ENCODE results near the gene SLCO2B1. TPM values are rescaled to one million over a fixed set of nuclear protein-coding genes. Genes with fewer than 3 reads are reported as not detected.

SLCO2B1 gene
- total RNA-seq, 1 donor from 2014 or later: 0.23 TPM

DNA sequence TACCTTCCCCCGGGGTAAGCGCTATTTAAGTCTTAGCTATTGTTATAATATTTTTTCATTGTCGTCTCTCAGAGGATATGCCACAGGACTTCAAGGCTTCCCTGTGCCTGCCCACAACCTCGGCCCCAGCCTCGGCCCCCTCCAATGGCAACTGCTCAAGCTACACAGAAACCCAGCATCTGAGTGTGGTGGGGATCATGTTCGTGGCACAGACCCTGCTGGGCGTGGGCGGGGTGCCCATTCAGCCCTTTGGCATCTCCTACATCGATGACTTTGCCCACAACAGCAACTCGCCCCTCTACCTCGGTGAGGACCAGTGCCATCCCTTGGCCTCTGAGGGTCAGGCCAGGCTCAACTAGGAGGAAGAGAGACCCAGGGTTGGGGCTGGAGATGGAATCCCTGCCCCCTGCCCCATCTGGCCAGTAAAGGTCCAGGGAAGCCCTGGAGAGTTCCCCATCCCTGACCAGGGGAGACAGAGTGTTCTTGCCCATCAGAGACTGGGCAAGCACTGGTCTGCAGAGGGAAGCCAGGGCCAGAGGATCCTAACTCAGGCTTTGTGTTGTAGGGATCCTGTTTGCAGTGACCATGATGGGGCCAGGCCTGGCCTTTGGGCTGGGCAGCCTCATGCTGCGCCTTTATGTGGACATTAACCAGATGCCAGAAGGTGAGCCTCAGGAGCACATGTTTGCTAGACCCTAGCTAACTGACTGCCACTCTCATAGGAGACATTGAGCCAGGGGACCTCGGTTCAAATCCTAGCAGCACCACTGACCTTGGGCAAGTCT lies 18.4 kb downstream of the SLCO2B1 start:
- no peak for TF ChIP-seq CTCF (conservative IDR thresholded peaks at IDR 0.05; ENCODE audit: low read depth, low read length)
- no peak for DNase-seq (ENCODE audit: low read depth)
- no peak overlapping the region for H3K4me3 ChIP-seq (ENCODE audit: low read depth, low read length)

- no peak for DNase-seq (ENCODE audit: low read depth)
- TF ChIP-seq CTCF (conservative IDR thresholded peaks at IDR 0.05; ENCODE audit: low read depth, low read length): no peak
- no peak overlapping the region for H3K4me3 ChIP-seq (ENCODE audit: low read depth, low read length)
Measured at GRCh38 chr11:75170516-75171201, 19.8 kb downstream of the SLCO2B1 start.

- no peak for TF ChIP-seq CTCF (conservative IDR thresholded peaks at IDR 0.05; ENCODE audit: low read depth, low read length)
- DNase-seq (ENCODE audit: low read depth): no peak
- no peak overlapping the region for H3K4me3 ChIP-seq (ENCODE audit: low read depth, low read length)
Measured at GRCh38 chr11:75173336-75173735, 22.4 kb downstream of the SLCO2B1 start.

DNA sequence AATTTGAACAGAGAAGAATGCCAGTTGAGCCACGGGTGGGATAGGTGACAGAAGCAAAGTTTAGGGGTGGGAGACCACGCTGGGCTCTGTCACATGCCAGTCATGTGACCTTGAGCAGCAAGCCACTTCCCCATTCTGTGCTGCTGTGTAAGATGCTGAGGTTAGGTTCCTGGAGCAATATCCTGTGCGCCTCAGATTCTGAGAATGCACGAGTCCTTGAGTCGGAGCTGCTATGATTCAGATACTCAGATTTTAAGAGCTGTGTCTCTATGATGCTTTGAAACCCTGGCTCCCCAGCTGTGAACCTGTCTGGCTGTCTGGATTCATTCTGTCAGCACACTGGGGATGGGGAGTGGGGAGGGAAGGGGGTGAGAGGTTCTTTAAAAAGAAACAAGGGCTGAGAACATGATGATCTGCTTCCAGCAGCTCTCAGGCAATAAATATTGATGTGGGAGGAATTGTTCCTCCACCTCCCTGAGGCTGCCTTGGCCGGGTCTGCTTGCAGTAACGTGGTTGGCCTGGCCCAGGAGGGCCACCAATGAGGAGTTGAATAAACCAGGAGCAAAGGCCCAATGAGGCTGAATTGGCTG lies 24.0 kb downstream of the SLCO2B1 start:
- no peak for TF ChIP-seq CTCF (conservative IDR thresholded peaks at IDR 0.05; ENCODE audit: low read depth, low read length)
- H3K4me3 ChIP-seq (ENCODE audit: low read depth, low read length): no peak overlapping the region
- no peak for DNase-seq (ENCODE audit: low read depth)

GRCh38 chr11:75182664-75183063 lies 31.8 kb downstream of the SLCO2B1 start:
- no peak overlapping the region for H3K4me3 ChIP-seq (ENCODE audit: low read depth, low read length)
- TF ChIP-seq CTCF (conservative IDR thresholded peaks at IDR 0.05; ENCODE audit: low read depth, low read length): no peak

DNA sequence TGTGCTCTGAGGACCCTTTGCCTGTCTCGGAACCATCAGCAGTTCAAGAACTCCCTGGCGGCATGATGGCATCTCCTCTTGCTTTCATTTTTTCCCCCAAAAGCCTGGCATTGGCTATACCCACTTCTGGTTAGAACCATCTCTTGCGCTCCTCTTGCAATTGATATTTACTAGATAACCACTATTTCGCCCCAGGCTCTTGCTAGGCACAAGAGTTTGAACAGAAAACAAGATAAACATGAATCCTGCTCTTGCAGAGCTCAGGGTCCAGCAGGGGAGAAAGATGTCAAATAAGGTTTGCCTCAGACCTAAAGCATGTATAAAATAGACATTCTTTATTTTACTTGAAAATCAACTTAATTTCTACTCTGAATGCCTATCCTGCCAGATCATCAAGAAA lies 33.1 kb downstream of the SLCO2B1 start:
- no peak overlapping the region for H3K4me3 ChIP-seq (ENCODE audit: low read depth, low read length)
- TF ChIP-seq CTCF (conservative IDR thresholded peaks at IDR 0.05; ENCODE audit: low read depth, low read length): no peak
- DNase-seq (ENCODE audit: low read depth): no peak

More at GRCh38 chr11:75182664-75183063, 31.8 kb downstream of the SLCO2B1 start:
- no peak for DNase-seq (ENCODE audit: low read depth)
